HepG2 (cell line): Measurements from ENCODE around the gene EPB41L1.

Experiments
- CHD4 ChIP-seq: fragments of 200-600 bp; sonication (generic); IDR thresholded peaks from 2 replicates; pipeline ENCODE4 v1.7.0; 2017; ENCODE audit warnings: mild to moderate bottlenecking, low read length, borderline replicate concordance
- CTCF ChIP-seq: sonication (generic); formaldehyde crosslinking; IDR thresholded peaks from 2 replicates; pipeline ENCODE4 v1.5.0; 2020; ENCODE audit warnings: mild to moderate bottlenecking, missing genetic modification reagents, moderate library complexity
- DNMT1 ChIP-seq: sonication (generic); formaldehyde crosslinking; IDR thresholded peaks from 2 replicates; pipeline ENCODE4 v1.5.1; 2020; ENCODE audit warnings: mild to moderate bottlenecking, missing genetic modification reagents
- HDAC2 ChIP-seq: sonication (generic); formaldehyde crosslinking; IDR thresholded peaks from 2 replicates; pipeline ENCODE4 v1.4.0; 2020; ENCODE audit warnings: missing genetic modification reagents
- ZNF44 ChIP-seq: sonication (generic); formaldehyde crosslinking; IDR thresholded peaks from 2 replicates; pipeline ENCODE4 v1.5.1; 2020; ENCODE audit warnings: mild to moderate bottlenecking, missing genetic modification reagents
- ZNF577 ChIP-seq: sonication (generic); formaldehyde crosslinking; IDR thresholded peaks from 2 replicates; pipeline ENCODE4 v1.4.0; 2020; ENCODE audit warnings: mild to moderate bottlenecking, low read depth, missing genetic modification reagents, borderline replicate concordance
- TF ChIP-seq, protein P1 (sequence below): sonication (generic); formaldehyde crosslinking; IDR thresholded peaks from 2 replicates; pipeline ENCODE4 v1.4.0; 2020; ENCODE audit warnings: low read depth, missing genetic modification reagents
- TF ChIP-seq, protein P2 (sequence below): sonication (generic); formaldehyde crosslinking; IDR thresholded peaks from 2 replicates; pipeline ENCODE4 v1.4.0; 2020; ENCODE audit warnings: mild to moderate bottlenecking, missing genetic modification reagents

DNA sequence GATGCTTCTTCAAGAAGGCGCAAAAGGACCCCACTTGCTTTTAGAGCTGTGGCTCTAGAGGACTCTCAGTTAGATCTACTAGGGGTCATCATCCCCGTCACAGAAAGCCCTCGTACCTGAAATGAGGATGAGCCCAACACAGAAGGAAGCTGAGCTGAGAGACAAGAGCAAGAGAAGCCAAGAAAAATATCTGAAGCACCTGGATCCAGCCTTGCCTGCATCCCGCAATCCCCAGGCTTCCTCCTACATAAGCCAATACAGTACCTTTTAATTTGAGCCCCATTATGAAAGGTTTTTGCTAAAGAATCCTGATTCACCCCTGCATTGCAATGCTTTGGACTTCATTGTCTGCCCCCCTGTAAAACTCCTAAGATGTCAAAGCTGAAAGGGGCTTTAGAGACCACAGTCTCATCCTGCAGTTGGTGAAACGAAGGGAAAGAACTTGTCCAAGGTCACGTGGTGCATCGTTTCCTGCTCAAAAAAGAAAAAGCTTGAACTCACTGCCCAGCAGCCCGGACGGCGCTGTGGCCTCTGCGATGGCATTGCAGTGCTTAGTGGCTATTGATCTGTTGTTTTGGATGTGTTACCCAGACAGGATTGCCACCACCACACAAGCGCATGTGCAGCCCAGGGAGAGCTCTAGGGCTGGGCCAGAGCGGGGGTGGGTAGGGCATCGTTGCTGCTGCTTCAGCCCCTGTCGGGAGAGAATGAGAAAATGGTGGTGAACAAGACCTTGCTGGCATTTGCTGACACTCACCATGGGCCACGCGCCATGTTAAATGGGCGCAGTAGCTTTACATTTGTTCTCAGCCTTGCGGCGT lies 110.1 kb downstream of the EPB41L1 start:
- TF ChIP-seq HDAC2 (CRISPR knock-in tag), result no peak
- TF ChIP-seq DNMT1, result no peak
- TF ChIP-seq CTCF (CRISPR knock-in tag), result no peak
- no peak for TF ChIP-seq CHD4
- TF ChIP-seq, protein P1, sequence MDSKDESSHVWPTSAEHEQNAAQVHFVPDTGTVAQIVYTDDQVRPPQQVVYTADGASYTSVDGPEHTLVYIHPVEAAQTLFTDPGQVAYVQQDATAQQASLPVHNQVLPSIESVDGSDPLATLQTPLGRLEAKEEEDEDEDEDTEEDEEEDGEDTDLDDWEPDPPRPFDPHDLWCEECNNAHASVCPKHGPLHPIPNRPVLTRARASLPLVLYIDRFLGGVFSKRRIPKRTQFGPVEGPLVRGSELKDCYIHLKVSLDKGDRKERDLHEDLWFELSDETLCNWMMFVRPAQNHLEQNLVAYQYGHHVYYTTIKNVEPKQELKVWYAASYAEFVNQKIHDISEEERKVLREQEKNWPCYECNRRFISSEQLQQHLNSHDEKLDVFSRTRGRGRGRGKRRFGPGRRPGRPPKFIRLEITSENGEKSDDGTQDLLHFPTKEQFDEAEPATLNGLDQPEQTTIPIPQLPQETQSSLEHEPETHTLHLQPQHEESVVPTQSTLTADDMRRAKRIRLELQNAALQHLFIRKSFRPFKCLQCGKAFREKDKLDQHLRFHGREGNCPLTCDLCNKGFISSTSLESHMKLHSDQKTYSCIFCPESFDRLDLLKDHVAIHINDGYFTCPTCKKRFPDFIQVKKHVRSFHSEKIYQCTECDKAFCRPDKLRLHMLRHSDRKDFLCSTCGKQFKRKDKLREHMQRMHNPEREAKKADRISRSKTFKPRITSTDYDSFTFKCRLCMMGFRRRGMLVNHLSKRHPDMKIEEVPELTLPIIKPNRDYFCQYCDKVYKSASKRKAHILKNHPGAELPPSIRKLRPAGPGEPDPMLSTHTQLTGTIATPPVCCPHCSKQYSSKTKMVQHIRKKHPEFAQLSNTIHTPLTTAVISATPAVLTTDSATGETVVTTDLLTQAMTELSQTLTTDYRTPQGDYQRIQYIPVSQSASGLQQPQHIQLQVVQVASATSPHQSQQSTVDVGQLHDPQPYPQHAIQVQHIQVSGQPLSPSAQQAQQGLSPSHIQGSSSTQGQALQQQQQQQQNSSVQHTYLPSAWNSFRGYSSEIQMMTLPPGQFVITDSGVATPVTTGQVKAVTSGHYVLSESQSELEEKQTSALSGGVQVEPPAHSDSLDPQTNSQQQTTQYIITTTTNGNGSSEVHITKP (CRISPR knock-in tag), result no peak
- no peak for TF ChIP-seq ZNF44 (CRISPR knock-in tag)
- no peak for TF ChIP-seq ZNF577
- TF ChIP-seq, protein P2, sequence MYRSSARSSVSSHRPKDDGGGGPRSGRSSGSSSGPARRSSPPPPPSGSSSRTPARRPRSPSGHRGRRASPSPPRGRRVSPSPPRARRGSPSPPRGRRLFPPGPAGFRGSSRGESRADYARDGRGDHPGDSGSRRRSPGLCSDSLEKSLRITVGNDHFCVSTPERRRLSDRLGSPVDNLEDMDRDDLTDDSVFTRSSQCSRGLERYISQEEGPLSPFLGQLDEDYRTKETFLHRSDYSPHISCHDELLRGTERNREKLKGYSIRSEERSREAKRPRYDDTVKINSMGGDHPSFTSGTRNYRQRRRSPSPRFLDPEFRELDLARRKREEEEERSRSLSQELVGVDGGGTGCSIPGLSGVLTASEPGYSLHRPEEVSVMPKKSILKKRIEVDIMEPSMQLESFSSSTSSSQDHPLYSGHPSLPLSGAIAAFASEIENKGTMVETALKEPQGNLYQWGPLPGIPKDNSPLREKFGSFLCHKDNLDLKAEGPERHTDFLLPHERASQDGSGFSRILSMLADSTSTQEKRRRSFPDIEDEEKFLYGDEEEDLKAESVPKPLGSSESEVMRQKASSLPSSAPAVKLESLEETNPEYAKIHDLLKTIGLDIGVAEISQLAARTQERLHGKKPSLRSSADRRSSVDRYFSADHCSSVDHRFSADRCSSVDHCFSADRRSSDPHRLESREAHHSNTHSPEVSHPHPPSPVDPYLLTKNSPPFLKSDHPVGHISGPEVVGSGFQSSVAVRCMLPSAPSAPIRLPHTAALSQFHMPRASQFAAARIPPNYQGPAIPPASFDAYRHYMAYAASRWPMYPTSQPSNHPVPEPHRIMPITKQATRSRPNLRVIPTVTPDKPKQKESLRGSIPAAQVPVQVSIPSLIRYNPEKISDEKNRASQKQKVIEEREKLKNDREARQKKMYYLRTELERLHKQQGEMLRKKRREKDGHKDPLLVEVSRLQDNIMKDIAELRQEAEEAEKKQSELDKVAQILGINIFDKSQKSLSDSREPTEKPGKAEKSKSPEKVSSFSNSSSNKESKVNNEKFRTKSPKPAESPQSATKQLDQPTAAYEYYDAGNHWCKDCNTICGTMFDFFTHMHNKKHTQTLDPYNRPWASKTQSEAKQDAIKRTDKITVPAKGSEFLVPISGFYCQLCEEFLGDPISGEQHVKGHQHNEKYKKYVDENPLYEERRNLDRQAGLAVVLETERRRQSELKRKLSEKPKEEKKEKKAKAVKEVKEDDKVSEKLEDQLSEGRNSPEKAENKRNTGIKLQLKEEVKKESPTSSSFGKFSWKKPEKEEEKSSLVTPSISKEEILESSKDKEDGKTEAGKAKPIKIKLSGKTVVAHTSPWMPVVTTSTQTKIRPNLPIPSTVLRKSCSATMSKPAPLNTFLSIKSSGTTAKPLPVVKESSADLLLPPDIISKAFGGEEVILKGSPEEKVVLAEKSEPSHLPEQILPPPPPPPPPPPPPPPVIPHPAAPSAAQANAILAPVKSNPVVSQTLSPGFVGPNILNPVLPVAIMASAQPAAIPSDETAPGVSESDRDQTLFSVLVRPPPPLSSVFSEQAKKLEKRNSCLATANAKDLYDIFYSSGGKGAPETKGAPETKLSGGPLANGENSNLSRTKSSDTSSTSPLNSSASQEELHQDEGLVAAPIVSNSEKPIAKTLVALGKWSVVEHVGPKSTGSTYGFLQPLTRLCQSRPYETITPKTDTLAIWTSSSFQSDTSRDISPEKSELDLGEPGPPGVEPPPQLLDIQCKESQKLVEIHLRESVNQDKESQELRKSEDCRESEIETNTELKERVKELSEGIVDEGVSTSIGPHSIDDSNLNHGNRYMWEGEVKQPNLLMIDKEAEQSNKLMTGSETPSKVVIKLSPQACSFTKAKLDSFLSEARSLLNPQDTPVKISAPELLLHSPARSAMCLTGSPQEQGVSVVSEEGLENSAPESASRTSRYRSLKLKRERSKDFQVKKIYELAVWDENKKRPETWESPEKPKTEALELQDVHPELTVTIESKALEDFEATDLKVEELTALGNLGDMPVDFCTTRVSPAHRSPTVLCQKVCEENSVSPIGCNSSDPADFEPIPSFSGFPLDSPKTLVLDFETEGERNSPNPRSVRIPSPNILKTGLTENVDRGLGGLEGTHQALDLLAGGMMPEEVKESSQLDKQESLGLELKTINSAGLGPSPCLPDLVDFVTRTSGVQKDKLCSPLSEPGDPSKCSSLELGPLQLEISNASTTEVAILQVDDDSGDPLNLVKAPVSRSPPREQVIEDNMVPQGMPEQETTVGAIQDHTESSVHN (CRISPR knock-in tag), result no peak
